Fibroblast of lung (primary cell): ENCODE data around the gene CMIP. TPM values are rescaled to one million over a fixed set of nuclear protein-coding genes. Genes with fewer than 3 reads are reported as not detected.

Experiments used
- DNase-seq, 2 donors: peaks; one replicate each; pipeline versions ENCODE4 v3.0.0 to v3.0.0-alpha.2; 2010; ENCODE audit warnings: low read depth in 2 of 2
- H2AFZ ChIP-seq: 2 replicates; pipeline ENCODE4 v1.5.1; 2012; ENCODE audit warnings: low read length, control low read depth, inconsistent platforms
- H3K27ac ChIP-seq: 2 replicates; pipeline ENCODE4 v1.5.1; 2011; ENCODE audit warnings: low read length, control low read depth; ENCODE audit not compliant: insufficient read depth
- H3K27me3 ChIP-seq: 2 replicates; pipeline ENCODE4 v1.5.1; 2011; ENCODE audit warnings: mild to moderate bottlenecking, low read length; ENCODE audit not compliant: control insufficient read depth, insufficient read depth
- H3K36me3 ChIP-seq: 2 replicates; pipeline ENCODE4 v1.5.1; 2011; ENCODE audit warnings: low read length; ENCODE audit not compliant: control insufficient read depth, insufficient read depth
- H3K4me1 ChIP-seq: 2 replicates; pipeline ENCODE4 v1.5.1; 2011; ENCODE audit warnings: low read length; ENCODE audit not compliant: control insufficient read depth, insufficient read depth; ENCODE audit errors: extremely low read depth
- H3K4me2 ChIP-seq: 2 replicates; pipeline ENCODE4 v1.5.1; 2011; ENCODE audit warnings: low read length, control low read depth; ENCODE audit not compliant: insufficient read depth; ENCODE audit errors: extremely low read depth
- H3K4me3 ChIP-seq, 4 experiments: fragments of 200-600 bp in 1 of 4; sonication (generic) in 1 of 4; replicated peaks in 1 of 4; 2 replicates each; pipeline ENCODE4 v1.5.1; 2011 to 2016; ENCODE audit warnings: low read length in 4 of 4, low read depth in 3 of 4, mild to moderate bottlenecking in 3 of 4, control low read depth in 2 of 4, inconsistent platforms in 1 of 4, mixed read lengths in 1 of 4; ENCODE audit not compliant: insufficient read depth in 1 of 4; ENCODE audit errors: control extremely low read depth in 1 of 4
- H3K79me2 ChIP-seq: 2 replicates; pipeline ENCODE4 v1.5.1; 2012; ENCODE audit warnings: mild to moderate bottlenecking, low read length, inconsistent platforms; ENCODE audit not compliant: control insufficient read depth, insufficient read depth
- H3K9ac ChIP-seq: 2 replicates; pipeline ENCODE4 v1.5.1; 2011; ENCODE audit warnings: mild to moderate bottlenecking, low read length, control low read depth; ENCODE audit not compliant: insufficient read depth
- H3K9me3 ChIP-seq: 2 replicates; pipeline ENCODE4 v1.5.1; 2012; ENCODE audit warnings: low read depth, low read length; ENCODE audit not compliant: control insufficient read depth, insufficient read depth
- H4K20me1 ChIP-seq: 2 replicates; pipeline ENCODE4 v1.5.1; 2011; ENCODE audit warnings: low read length; ENCODE audit not compliant: control insufficient read depth, insufficient read depth; ENCODE audit errors: extremely low read depth
- EZH2 ChIP-seq: IDR thresholded peaks from 2 replicates; pipeline ENCODE4 v1.5.1; 2012; ENCODE audit warnings: low read length, control low read depth, mild to moderate bottlenecking; ENCODE audit errors: missing control alignments
- polyA plus RNA-seq, 2 donors: library from polyadenylated mRNA; depleted of rRNA in 1 of 2; stranded (reverse) in 1 of 2; unstranded in 1 of 2; fragments of >200 nt; gene quantifications; 2 replicates each; pipeline ENCODE4 v1.2.1, GENCODE V29; 2011 to 2012; ENCODE audit warnings: missing spikeins in 1 of 2
- total RNA-seq: library from RNA; depleted of rRNA; stranded (reverse); fragments of >200 nt; gene quantifications from 2 replicates; pipeline ENCODE4 v1.2.1, GENCODE V29; 2014
- TF ChIP-seq, protein P1 (sequence below), 2 donors: IDR thresholded peaks in 1 of 2; conservative IDR thresholded peaks in 1 of 2; 1 replicate in 1 of 2; 2 replicates in 1 of 2; pipeline ENCODE4 v1.5.1; 2011 to 2012; ENCODE audit warnings: low read length in 2 of 2, control low read depth in 1 of 2, inconsistent platforms in 1 of 2, low read depth in 1 of 2, mild to moderate bottlenecking in 1 of 2

CMIP gene
- total and polyA plus RNA-seq, 2 donors (not counting 1 experiment from before 2014, with no cell fraction given) = 1.9 to 5.1 TPM

DNA sequence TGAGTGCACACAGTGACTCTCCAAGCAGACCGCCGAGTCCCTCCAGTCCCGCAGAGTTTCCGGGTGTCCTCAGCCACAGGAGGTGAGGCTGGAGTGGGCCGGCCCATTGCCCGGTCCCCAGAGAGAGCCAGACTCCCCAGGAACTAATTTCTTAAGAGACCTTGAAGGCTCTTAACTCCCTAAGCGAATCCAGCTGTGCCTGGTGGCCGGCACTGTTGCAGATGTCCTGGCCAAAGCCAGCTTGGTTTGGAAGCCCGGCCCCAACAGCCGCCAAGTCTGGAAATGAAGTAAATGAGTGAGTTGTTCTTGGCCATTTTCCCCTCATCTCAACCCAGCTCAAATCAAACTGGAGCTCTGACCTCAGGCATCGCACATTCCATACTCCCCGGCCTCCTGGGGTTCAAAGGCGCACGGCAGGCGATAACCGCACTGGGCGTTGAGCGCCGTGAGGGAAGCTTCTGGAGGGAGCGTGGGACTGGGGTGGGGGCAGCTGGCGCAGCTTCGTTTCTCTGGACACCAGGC is 42.0 kb downstream of the CMIP start:
- Histone ChIP-seq H3K79me2 (peaks cover 2% of the 10 kb centered on the region), H3K27ac (peak overlapping the region; percentile 64), H2AFZ (no peak overlapping the region), H3K27me3 (no peaks in the 10 kb centered on the region), H3K9ac (no peak overlapping the region), H3K36me3 (no peaks in the 10 kb centered on the region), H3K4me3 (no peak overlapping the region), H3K9me3 (no peaks in the 10 kb centered on the region), H3K4me2 (no peak overlapping the region), H3K4me1 (peaks cover 9% of the 10 kb centered on the region), H4K20me1 (no peaks in the 10 kb centered on the region)
- DNase-seq = peak; percentile 80 to 84
- no peak for TF ChIP-seq EZH2
- TF ChIP-seq, protein P1, sequence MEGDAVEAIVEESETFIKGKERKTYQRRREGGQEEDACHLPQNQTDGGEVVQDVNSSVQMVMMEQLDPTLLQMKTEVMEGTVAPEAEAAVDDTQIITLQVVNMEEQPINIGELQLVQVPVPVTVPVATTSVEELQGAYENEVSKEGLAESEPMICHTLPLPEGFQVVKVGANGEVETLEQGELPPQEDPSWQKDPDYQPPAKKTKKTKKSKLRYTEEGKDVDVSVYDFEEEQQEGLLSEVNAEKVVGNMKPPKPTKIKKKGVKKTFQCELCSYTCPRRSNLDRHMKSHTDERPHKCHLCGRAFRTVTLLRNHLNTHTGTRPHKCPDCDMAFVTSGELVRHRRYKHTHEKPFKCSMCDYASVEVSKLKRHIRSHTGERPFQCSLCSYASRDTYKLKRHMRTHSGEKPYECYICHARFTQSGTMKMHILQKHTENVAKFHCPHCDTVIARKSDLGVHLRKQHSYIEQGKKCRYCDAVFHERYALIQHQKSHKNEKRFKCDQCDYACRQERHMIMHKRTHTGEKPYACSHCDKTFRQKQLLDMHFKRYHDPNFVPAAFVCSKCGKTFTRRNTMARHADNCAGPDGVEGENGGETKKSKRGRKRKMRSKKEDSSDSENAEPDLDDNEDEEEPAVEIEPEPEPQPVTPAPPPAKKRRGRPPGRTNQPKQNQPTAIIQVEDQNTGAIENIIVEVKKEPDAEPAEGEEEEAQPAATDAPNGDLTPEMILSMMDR (conservative IDR thresholded peaks at IDR 0.05 in 1 of 2, IDR thresholded peaks at IDR 0.05 in 1 of 2; ENCODE audit: low read depth in 1 of 2, low read length in 2 of 2) = no peak

DNA sequence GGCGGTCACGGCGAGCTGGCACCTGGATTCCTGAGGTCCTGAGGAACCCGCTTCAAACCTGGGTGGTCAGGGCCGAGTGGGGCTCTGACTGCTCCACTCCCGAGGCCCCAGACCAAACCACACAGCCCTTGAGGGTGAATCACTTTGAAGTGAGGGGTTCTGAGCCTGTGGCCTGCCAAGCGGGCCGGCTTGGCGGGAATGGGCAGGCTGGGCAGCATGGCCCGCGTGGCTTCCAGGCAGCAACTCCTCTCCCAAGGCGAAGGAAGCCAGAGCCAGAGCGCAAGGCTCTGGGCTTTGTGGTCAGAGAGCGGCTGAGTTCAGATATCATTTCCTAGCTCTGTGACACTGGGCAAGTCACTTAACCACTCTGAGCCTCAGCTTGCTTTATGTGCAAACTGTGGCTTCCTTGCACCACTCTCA is 42.7 kb downstream of the CMIP start:
- Histone ChIP-seq H3K4me1 (peaks cover 9% of the 10 kb centered on the region), H3K4me2 (no peak overlapping the region), H3K36me3 (no peaks in the 10 kb centered on the region), H3K27ac (peak overlapping the region; percentile 64), H3K9ac (no peak overlapping the region), H3K4me3 (no peak overlapping the region), H3K9me3 (no peaks in the 10 kb centered on the region), H4K20me1 (no peaks in the 10 kb centered on the region), H2AFZ (no peak overlapping the region), H3K79me2 (peaks cover 2% of the 10 kb centered on the region), H3K27me3 (no peaks in the 10 kb centered on the region)
- DNase-seq = peak in 1 of 2 donors; percentile 76
- no peak for TF ChIP-seq EZH2

DNA sequence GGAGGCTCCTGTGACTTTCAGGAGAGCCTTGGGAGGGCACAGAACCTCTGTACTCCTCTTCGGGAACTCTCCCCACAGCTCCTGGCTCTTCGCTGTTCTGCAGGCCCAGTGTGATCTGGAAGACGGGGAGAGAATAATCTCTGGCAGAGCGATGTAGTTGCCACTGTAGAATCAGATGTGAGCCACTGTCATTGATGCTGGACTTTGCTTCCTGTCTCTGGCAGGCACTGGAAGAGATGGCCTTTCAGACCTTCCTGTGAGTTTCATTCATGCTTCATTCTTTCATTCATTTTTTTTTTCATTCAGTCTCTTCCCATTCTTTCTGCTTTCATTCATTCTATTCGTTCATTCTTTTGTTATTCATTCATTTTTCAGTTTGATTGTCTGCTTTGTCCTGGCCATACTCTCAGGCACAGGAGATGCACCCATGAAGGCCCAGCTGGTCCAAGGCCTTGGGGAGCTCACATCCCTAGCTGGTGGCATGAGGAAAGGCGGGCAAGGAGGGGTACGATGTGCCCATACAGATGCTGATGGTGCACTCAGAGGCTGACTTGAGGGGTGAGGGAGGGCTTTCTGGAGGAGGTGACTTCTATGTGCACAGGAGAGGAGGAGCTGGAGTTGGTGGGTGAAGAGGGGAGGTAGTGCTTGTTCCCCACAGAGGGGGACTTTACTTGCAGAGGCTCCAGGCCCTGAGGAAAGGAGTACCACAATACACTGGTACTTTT is 44.2 kb downstream of the CMIP start:
- H3K9ac ChIP-seq = no peak overlapping the region
- no peak overlapping the region for H3K4me3 ChIP-seq
- H3K4me1 ChIP-seq = peaks cover 10% of the 10 kb centered on the region
- no peak overlapping the region for H3K4me2 ChIP-seq
- TF ChIP-seq EZH2 = no peak
- TF ChIP-seq, protein P1 (conservative IDR thresholded peaks at IDR 0.05 in 1 of 2, IDR thresholded peaks at IDR 0.05 in 1 of 2; ENCODE audit: low read depth in 1 of 2, low read length in 2 of 2) = no peak
- H2AFZ ChIP-seq = no peak overlapping the region
- H3K9me3 ChIP-seq = no peaks in the 10 kb centered on the region
- H3K36me3 ChIP-seq = no peaks in the 10 kb centered on the region
- H3K27me3 ChIP-seq = no peaks in the 10 kb centered on the region
- H3K27ac ChIP-seq = no peak overlapping the region
- DNase-seq = no peak
- H3K79me2 ChIP-seq = peaks cover 2% of the 10 kb centered on the region
- H4K20me1 ChIP-seq = no peaks in the 10 kb centered on the region
